Left renal pelvis (tissue), 4 donors: ENCODE results near the gene HOMER3. TPM values are rescaled to one million over a fixed set of nuclear protein-coding genes. Genes with fewer than 3 reads are reported as not detected.
"Not testable (repeated sequence)": the region's sequence is repeated elsewhere in the genome, so short reads cannot be mapped to it uniquely, and the experiment has no call there.

ENCODE experiments used
- DNase-seq, 4 donors: peaks; one replicate each; pipeline ENCODE4 v3.0.0-alpha.2; 2013; ENCODE audit warnings: low read depth in 4 of 4, low spot score in 3 of 4
- polyA plus RNA-seq, 4 donors: library from polyadenylated mRNA; unstranded; fragments of 120-200 nt; gene quantifications; one replicate each; pipeline ENCODE4 v1.2.1, GENCODE V29; 2013; ENCODE audit not compliant: insufficient read length in 4 of 4

HOMER3 gene
- polyA plus RNA-seq, 4 donors = 44.3 to 77.7 (median 51.1) TPM

DNA sequence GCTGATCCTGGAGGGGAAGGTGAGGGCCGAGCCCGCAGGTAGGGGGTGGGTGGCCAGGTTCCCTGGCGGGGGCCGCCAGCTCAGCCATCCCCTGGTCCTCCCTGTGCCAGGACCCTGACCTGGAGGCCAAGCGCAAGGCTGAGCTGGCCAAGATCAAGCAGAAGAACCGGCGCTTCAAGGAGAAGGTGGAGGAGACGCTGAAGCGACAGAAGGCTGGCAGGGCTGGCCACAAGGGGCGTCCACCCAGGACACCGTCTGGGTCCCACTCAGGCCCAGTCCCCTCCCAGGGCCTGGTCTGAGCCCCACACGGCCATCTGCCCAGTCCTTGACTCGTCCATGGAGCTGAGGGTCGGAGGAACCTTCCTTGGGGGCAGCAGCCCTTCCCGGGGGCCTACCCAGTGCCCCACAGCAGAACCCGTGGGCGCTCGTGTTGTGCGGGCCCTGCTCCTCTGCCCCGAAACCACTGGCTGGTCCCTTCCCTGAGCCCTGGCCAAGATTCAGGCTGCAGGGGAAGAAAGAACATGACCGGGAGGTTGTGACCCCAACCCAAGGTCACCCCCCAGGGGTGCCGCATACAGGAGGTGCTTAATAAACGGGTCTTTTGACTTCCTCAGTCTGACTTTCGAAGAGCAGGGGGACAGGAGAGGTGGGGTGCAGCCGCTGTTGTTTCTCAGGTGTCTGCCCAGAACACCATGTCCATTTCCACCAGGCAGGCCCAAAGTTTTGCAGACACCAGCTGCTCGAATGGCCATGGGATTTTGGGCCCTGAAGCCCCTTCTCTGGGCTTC is 12.8 kb downstream of the HOMER3 start:
- no peak for DNase-seq

DNA sequence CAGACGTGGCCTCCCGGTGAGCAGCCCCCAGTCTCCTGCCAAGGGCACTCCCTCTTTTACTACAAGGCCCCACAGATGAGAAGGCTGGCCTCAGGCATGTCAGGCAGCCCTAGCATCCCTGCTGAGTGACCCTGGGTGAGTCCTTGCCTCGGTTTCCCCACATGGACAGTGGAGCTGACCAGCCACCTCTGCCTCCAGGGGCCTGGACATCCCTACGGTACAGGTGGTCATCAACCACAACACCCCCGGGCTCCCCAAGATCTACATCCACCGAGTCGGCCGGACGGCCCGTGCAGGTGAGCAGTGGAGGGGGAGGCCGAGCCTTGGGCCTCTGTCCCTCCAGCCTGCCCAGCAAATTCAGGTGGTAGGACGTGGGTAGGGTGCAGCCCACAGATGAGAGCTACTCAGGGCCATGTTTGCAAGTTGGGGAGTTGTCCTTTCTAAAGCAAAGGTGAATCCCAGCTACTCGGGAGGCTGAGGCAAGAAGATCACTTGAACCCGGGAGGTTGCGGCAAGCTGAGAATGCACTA is 16.3 kb downstream of the HOMER3 start:
- DNase-seq = no peak

DNA sequence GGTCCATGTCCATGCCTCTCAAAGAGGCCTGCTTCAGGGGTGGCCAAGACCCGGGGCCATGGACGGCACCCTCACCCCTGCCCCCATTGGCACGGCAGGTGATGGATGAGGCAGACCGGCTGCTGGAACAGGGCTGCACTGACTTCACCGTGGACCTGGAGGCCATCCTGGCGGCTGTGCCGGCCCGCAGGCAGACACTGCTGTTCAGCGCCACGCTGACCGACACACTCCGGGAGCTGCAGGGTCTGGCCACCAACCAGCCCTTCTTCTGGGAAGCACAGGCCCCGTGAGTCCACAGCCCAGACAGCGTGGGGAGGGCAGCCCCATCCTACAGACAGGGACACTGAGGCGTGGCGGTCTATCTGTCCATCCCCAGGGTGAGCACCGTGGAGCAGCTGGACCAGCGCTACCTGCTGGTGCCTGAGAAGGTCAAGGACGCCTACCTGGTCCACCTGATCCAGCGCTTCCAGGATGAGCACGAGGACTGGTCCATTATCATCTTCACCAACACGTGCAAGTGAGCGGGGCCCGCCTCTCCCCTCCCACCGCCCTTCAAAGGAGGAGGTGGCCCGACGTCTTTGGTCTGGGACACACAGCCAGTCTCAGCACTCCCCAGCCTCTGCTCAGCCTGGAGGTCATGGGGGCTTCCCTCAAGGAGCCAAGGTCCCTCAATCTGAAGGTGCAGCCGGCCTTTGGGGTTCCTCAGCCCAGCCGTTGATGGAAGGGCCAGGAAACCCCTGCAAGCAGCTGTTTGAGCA is 18.6 kb downstream of the HOMER3 start:
- no peak for DNase-seq

DNA sequence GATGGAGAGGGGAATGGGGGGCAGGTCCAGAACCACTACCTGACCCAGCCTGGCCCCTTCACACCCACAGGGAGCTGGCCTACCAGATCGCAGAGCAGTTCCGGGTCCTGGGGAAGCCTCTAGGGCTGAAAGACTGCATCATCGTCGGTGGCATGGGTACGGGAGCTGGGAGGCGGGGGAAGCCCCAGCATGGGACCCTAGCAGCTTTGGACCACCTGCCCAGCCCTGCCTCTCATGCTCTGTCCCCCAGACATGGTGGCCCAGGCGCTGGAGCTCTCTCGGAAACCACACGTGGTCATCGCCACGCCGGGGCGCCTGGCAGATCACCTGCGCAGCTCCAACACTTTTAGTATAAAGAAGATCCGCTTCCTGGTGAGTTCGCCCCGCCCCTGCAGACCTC is 19.4 kb downstream of the HOMER3 start:
- no peak for DNase-seq

DNA sequence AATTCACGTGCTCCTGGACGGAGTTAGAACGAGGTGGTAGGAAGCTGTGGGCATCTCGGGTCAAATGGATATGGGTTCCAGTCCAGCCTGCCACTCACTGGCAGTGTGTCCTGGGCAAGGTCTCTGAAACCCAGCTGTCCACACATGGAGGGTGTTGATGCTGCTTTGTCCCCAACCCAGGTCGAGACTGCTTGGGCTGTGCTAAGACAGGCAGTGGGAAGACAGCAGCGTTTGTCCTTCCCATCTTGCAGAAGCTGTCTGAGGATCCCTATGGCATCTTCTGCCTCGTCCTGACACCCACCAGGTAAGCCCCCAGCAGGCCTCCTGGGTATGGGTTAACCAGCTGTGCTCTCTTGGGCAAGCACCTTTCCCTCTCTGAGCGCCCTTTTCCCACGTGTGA is 20.6 kb downstream of the HOMER3 start:
- no peak for DNase-seq

DNA sequence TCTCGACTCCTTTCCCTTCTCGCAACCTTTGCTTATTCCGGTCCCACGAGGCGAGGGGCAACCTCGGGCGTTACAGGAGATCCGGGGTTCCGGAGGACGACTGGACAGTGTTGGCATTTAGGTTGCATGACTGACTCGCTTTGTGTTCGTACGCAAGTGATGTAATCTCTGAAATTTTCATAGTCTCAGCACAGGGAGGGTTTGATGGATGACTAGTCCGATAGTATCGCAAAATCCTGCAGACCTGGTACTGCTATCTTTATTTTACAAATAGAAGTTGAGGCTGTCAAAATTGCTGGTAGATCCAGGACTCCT is 21.2 kb downstream of the HOMER3 start:
- no peak for DNase-seq

DNA sequence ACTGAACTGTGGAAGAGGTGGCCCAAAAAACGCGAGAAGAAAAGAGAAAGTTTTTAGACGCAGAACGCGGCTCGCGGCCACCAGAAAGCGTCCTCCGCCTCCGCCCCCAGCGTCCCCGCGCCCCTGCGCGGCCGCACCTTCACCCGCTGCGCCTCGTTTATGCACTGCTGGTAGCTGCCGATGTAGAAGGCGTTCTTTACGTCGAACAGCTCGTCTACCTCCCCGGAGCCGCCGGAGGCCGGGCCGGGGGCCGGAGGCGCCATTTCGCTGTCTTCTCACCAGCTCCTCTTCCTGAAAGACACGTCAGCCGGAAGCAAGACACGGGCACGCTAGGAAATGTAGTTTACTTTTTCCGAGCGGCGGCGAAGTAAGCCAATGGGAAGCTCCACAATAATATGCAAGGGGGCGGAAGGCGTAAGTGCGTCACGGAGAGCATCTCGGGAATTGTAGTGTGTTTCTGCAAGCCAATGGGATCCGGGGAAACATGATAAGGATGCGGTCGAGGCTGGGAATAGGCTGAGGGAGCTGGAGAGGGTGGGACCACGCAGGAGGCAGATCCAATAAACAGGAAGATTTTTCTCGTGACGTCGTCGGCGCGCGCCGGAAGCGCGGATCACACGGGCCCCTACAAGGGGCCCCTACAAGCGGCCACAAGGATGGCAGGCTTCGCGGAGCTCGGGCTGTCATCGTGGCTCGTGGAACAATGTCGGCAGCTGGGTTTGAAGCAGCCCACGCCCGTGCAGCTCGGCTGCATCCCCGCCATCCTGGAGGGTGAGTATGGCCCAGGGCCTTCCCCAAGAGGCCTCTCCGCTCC is 21.7 kb downstream of the HOMER3 start, which contains the start of the genes COPE and DDX49:
COPE (minus strand) TSS at position 302 of the 814 bp plus-strand sequence; CDS start at position 263, 39 bp downstream.
DDX49 (plus strand) TSS at position 630 of the 814 bp plus-strand sequence; CDS start at position 657, 27 bp downstream.
- peak; percentile 97 to 100 (median 99) for DNase-seq

DNA sequence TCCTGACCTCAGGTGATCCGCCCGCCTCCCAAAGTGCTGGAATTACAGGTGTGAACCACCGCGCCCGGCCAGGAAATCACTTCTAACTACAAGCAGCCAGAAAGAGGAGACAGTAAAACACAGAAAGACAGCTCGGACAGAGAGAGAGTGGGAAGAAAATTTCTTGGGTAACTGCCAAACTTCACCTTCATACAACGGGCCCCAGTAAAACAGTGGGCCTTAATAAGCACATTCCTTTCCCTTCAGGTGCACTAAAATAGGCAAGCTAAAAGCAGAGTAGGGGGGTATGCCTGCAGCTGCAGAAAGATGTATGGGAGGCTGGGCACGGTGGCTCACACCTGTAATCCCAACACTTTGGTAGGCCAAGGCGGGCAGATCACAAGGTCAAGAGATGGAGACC is 23.4 kb downstream of the HOMER3 start:
- DNase-seq = not testable (repeated sequence)

DNA sequence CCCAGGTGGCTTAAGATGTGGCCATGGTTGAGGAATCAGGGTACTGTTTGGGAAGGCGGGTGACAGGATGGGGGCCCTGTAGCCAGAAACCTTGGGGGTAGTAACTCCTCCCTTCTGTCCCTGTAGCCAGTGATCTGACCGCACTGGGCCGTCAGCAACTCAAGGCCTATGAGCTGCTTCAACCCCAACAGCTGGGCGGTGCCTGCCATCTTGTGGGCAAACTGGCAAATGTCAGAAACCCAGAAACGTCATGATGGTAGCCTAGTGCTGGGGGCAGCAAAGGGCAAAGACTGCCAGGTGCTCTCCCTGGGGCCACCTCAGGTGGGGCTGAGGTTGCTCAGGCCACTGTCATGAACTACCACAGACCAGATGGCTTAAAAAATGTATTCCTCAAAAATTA is 25.4 kb downstream of the HOMER3 start:
- no peak for DNase-seq

DNA sequence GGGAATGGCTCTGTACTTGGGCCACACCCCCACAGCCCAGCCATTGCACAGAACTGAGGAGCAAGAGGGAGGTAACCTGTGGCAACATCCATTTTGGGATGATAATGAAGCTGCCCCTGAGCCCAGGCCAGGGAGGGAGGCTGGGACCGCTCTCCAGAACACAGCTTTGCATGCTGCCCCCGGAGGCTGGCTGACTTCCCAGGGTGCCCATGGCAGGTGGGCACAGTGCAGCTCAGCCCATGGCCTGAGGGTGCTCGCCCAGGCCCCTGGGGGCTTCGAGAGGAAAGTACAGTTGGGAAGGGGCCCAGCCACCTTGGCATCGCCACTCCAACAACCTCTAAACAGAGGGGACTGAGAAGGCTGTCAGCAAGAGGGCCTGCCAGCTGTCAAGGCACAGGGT is 27.6 kb downstream of the HOMER3 start:
- no peak for DNase-seq

DNA sequence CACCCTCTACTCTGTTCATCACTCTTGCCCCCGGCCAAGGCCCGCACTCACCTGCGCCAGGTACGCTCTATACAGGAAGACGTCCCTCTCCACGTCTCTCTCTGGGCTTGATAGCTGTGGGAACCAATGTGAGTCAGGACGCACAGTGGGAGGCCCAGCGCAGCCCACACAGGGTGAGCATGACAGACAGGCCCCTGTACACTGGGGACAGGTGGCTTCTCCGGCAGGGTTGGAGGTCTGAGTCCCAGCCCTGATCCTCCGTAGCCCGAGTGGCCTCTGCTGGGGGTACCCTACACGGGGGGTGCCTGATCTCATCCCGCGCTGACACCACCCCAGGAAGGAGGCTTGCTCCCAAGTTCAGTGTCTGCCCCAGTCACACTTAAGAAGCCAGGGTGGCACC is 28.1 kb downstream of the HOMER3 start:
- DNase-seq = no peak

DNA sequence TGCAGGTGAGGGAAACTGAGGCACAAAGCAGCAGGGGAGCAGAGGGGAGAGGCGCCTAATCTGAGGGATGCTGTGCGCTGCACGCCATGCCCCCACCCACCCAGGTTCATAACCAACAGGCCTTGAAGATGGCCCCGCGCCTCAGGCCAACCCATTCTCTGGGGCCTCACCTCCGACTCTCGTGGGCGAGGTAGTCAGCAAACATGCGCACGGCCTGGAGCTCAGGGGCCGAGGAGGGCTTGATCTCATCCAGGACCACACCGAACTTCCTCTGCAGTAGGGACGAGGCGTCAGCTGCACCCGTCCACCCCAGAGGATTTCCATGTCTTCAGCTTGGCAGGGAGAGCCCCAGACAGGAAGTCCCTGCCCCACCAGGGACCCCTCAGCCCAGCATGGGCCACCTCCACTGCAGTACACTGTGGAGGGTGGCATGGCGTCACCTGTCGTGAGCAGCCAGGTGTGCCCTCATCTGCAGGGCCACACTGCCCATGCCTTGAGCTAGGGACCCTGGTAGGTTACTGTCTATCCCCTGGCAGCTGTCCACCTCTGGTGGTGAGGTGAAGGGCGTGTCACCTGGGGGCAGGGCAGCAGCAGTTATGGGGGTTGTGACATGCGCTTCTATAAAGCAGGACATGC is 30.1 kb downstream of the HOMER3 start:
- DNase-seq = no peak

DNA sequence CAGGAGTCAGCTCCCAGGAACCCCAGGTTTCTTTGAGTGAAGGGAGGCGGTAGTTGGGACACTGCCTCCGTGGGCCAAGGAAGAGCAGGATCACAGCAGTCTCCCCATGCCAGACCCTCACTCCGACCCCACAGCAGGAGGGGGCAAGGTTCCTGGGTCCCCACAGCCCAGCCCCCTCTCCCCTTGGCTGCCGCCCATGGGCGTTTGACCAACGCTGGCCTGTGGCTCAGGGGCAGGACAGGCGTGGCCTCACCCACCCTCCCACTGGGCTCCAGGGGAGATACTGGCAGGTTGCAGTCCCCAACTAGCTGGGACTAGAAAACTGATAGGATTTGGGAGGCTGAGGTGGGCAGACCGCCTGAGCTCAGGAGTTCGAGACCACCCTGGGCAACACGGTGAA is 31.0 kb downstream of the HOMER3 start:
- DNase-seq = no peak

DNA sequence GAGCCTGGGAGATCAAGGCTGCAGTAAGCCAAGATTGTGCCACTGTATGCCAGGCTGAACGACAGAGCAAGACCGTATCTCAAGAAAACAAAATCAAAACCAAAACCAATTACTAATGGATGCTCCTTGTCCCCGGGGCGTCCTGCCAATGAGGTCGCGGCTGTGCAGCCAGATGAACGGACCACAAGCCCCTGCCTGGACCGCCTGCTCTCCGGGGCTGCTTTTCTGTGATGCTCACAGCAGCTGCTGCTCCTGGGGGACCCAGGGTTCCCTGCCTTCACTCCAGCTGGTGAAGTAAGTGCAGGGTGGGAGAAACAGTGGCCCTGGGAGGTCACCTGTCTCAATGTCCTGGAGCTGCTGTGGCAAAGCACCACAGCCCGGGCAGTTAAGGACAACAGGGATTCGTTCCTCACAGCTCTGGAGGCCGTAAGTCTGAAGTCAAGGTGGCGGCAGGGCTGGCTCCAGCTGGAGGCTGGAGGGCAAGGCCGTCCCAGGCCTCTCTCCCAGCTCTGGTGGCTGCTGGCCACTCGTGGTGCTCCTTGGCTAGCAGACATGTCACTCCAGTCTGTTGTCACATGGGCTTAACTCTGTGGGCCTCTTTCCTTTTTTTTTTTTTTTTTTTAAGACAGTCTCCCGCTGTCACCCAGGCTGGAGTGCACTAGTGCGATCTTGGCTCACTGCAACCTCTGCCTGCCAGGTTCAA is 31.9 kb downstream of the HOMER3 start:
- DNase-seq = no peak

DNA sequence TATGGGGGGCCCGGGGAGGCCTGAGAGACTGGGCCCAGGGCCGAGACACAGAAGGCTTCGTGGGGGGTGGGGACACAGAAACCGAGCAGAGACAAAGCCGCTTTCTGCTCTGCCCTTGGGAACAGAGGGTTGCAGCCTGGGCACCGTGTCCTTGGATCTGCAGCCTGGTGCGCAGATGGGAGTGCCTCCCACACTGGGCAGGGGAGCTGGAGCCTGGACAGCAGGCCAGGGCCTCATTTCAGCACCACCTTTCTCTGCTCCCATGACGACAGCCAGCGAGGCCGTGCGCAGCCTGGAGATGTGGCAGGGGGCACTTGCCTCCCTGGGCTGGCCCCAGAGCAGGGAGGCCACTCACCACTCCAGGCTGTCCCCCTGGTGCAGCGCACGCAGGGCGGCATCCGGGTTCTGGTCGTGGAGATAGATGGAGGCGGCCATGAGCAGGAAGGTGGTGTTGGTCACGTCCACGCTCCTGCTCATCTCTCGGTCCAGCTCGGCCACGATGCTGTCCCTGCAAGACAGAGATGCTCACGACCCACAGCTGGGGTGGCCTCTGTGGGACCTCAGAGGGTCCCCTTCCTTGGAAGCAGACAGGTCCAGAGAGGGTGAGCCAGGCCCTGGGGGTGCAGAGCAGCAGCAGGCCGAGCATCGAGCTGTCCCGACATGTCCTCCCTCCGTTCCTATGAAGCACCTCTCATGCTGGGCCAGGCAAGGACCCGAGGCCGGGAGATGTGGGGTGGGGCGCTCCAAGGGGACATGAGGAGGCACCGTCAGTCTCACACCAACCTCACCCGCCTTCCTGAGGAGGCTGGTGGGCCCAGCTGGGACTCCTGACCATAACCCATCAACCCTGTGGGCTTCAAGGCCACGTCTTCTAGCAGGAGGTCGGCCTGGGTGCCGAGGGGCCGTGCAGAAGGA is 34.2 kb downstream of the HOMER3 start:
- no peak for DNase-seq

DNA sequence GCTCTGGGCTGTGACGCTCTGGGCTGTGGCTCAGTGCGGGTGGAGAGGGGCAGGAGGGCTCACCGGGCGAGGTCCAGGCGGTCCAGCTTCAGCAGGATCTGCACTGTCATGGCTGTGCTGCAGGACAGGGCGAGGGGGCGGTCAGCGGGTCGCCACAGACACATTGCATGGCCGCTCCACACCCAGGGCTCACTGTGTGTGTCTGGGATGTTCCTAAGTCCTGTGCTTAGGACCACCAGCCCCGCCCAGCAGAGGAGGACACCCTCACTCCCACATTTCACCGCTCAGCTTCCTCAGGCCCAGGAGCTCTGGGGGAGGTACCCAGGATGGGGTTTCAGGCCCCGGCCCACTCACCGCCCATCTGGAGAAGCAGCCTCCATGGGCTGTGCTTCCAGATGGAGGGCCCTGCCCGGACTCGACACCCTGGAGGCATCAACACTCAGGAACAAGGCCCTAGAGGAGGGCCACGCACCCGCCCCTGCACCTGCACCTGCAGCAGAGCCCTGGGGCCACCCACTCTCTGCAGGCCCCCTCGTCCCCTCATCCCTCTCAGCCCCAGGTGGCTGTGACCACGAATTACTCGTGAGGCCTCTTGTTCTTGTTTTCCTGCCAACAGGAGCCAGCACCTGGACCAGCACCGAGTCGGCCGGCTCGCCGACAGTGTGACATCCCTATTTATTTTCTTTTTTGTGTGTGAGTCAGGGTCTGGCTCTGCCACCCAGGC is 35.3 kb downstream of the HOMER3 start:
- DNase-seq = peak in 1 of 4 donors; percentile 54

DNA sequence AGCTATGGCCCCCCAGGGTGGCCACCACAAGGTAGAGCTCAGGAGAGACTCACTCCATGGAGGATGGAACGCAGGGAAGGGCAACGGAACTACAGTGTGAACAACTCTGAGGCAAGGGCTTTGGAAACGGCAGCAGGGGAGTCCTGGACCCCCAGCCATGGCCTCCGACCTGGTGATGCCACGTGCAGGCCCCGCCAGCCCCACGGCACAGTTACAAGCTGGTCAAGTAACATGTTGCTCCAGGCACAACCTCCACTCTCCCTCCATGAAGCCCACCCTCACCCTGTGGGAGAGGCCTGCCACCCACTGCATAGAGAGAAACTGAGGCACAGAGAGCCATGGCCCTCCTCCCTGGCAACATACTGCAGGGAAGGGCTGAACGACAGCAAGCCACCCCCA is 36.0 kb downstream of the HOMER3 start:
- DNase-seq = no peak
